Uterus (tissue), 2 donors: ENCODE measurements around the gene JADE3.

ENCODE experiments used
- POLR2A ChIP-seq, 2 donors: fragments of 450-650 bp; IDR thresholded peaks; one replicate each; pipeline ENCODE4 v1.6.1; 2016; ENCODE audit warnings: antibody characterized with exemption in 2 of 2, mild to moderate bottlenecking in 1 of 2, moderate library complexity in 1 of 2
- TF ChIP-seq, protein P1 (sequence below), 4 experiments: fragments of 200-600 bp in 2 of 4; fragments of 450-650 bp in 2 of 4; sonication (generic) in 2 of 4; IDR thresholded peaks; one replicate each; pipeline ENCODE4 v1.5.1; 2016 to 2019; ENCODE audit warnings: antibody characterized with exemption in 4 of 4, mild to moderate bottlenecking in 2 of 4, moderate library complexity in 1 of 4

DNA sequence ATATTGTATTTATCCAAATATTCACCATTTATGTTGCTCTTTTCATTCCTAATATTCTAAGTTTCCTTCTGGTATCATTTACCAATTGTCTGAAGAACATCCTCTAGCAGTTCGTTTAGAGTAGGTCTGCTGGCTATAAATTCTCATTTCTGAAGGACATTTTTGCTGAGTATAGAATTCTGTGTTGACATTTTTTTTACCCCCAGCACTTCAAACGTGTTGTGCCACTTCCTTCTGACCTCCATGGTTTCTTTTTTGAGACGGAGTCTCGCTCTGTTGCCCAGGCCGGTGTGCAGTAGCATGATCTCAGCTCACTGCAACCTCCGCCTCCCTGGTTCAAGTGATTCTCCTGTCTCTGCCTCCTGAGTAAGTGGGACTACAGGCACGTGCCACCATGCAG is 26.4 kb downstream of the JADE3 start:
- TF ChIP-seq, protein P1, sequence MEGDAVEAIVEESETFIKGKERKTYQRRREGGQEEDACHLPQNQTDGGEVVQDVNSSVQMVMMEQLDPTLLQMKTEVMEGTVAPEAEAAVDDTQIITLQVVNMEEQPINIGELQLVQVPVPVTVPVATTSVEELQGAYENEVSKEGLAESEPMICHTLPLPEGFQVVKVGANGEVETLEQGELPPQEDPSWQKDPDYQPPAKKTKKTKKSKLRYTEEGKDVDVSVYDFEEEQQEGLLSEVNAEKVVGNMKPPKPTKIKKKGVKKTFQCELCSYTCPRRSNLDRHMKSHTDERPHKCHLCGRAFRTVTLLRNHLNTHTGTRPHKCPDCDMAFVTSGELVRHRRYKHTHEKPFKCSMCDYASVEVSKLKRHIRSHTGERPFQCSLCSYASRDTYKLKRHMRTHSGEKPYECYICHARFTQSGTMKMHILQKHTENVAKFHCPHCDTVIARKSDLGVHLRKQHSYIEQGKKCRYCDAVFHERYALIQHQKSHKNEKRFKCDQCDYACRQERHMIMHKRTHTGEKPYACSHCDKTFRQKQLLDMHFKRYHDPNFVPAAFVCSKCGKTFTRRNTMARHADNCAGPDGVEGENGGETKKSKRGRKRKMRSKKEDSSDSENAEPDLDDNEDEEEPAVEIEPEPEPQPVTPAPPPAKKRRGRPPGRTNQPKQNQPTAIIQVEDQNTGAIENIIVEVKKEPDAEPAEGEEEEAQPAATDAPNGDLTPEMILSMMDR (IDR thresholded peaks at IDR 0.05), result no peak
- no peak for TF ChIP-seq POLR2A (IDR thresholded peaks at IDR 0.05)
